Activated T-helper 1 cell treated with Interleukin-2 at 50 U/mL for 16 hours (primary cell): ENCODE results near the gene PTPRG.

Experiments
- DNase-seq: peaks from one replicate; pipeline ENCODE4 v3.0.0-alpha.2; 2020; ENCODE audit warnings: low read depth

The PTPRG gene

DNA sequence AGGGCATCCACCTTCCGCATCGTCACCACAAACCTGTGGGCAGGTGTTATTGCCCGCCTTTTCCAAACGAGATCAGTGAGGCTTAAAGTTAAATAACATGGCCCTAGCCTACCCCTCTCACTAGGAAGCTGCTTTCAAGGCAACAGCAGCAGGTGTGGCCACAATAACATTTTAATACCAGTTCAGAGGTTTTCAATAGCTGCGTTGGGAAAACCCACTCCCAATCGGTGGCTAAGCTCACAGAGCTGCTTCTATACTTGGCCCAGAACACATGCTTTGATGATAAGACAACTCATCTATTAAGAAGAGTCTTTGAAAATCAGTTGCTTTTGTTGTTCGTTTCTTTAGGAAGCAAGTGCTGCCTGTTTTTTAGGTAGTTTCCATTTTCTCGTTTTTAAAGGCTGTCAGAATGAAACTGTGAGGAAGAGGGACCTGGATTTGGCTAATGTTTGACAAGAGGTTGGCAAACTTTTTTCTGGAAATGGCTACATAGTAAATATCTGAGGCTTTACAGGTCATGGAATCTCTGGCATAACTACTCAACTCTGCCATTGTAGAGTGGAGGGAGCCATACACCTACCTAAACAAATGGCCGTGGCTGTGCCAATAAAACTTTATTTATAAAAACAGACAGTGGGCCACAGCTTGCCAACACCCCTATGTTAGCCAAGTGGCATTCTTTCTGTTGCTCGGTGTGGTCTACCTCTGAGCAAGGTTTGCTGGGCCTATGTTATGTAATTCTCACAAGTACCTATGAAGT lies 632.4 kb downstream of the PTPRG start:
- no peak for DNase-seq

DNA sequence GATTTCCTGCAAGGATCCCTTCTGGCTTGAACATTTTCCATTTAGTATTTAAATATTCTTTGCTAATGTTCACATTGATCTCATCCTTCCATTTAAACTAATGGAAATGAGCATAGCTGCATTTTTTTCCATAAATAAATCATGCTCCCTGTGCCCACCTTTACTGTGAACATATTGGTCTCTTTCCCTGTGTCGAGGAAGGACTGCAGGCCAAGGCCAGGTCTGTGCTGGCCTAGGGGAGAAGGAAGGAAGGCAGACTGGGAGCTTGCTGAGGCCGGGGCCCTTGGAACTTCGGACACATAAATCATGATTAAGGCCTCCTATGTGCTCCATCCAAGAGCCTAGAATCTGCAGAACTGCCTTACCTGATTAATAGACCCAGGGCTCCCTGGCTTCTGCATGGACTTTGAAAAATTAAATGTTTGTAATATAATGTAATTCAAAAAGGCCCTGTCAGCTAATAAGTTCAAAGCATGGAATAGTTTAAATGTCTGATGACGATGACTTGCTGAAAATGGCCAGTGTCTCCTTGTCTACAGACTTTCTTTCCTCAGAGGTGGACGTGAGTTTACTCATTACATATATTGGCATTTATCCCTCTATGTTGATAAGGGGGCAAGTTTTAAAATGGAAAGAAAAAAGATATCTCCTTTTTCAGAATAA lies 636.1 kb downstream of the PTPRG start:
- no peak for DNase-seq

DNA sequence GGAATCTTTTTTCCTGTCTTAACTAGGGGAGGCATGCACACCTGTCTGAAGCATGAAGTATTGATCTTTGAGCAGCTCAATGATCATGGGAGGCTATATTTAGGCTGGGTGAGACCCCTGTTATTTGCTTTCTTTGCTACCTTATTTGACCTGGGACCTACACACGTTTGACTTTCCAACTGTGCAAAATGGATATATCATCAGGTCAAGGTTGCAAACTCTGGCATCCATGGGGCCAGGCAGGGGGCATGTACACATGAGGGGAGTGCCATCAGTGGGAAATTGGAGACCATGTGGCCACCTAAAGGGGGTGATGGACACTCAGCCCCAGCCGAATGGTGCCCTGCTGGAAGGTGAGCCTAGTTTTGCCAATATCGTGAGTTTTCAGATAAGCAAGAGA lies 637.8 kb downstream of the PTPRG start:
- no peak for DNase-seq

DNA sequence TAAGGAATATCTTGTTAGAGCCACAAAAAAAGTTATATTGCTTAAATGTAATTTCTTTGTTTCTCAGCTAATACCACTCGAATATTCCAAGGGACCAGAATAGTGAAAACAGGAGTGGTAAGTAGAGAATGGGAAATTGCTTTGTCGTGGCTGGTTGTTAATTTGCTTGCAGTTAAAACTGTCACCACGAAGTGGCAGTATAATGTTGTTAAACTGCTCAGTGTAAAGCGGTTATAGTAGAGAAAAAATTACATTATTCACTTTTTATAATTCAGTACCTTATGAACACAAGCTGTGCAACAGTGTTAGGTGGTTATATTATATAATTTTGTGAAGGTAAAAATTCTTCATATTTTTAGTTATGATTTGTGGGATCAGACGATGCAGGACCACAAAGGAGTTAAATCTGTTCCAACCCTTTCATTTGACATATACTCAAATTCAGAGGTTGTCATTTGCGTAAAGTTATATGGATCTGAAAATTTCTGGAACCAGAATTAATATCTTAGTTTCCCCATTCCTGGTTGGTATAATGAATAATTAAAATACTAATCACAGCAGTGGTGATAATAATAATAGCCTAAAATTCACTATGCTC lies 640.2 kb downstream of the PTPRG start:
- DNase-seq, result no peak

DNA sequence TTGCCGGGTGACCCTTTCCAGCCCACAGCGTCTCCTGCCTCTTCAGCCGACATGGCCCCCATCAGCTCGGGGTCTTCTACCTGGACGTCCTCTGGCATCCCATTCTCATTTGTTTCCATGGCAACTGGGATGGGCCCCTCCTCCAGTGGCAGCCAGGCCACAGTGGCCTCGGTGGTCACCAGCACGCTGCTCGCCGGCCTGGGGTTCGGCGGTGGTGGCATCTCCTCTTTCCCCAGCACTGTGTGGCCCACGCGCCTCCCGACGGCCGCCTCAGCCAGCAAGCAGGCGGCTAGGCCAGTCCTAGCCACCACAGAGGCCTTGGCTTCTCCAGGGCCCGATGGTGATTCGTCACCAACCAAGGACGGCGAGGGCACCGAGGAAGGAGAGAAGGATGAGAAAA lies 641.8 kb downstream of the PTPRG start:
- no peak for DNase-seq

DNA sequence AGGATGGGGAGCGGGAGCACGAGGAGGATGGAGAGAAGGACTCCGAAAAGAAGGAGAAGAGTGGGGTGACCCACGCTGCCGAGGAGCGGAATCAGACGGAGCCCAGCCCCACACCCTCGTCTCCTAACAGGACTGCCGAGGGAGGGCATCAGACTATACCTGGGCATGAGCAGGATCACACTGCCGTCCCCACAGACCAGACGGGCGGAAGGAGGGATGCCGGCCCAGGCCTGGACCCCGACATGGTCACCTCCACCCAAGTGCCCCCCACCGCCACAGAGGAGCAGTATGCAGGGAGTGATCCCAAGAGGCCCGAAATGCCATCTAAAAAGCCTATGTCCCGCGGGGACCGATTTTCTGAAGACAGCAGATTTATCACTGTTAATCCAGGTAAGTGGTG lies 642.2 kb downstream of the PTPRG start:
- DNase-seq, result no peak

DNA sequence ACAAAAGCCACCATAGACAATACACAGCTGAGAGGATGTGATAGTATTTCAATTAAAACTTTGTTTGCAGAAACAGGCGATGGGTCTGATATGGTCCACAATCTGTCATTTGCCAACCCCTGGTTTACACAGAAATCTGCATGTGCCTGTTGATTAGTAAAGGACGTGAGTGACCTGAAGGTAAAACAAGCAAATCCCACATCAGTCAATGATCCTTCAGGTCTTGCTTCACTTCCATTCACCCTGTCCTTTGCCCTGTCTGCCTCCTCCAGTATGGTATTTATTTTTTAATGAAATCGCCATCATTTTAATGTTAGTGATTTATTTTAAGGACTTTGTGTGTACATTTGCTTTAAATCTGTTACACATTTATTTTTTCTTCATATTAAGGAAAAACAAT lies 645.8 kb downstream of the PTPRG start:
- no peak for DNase-seq

DNA sequence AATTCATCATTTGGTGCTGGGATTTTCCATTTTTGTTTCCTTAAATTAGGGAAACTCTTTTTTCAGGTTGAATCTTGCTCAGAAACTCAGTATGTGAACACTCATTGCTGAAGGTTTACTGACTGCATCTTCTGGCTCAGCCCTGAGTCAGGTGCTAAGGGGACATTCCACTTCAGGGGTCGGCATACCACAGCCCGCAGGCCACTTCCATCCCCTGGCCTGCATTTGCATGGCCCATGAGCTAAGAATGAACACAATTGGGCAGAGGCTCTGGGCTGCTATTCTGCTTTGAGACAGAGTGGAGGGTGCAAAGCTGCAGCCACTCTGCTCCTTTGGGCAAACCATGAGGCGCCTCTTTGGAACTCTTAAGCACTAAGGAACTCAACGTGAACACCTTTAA lies 647.0 kb downstream of the PTPRG start:
- DNase-seq, result no peak

DNA sequence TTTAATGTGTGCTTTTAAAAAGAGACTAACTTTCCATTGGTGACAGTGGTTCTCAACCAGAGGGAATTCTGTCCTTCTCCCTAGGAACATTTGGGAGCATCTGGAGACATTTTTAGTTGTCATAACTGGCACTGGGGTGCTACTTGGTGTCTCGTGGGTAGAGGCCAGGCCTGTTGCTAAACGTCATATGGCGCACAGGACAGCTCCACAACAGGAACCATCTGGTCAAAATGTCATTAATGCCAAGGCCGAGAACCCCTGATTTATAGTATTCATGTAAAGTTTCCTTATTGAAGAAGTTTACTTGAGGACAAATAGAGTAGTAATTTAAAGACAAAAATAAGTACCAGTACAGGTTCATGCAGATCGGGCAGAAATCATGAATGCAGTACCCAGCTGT lies 647.7 kb downstream of the PTPRG start:
- no peak for DNase-seq

DNA sequence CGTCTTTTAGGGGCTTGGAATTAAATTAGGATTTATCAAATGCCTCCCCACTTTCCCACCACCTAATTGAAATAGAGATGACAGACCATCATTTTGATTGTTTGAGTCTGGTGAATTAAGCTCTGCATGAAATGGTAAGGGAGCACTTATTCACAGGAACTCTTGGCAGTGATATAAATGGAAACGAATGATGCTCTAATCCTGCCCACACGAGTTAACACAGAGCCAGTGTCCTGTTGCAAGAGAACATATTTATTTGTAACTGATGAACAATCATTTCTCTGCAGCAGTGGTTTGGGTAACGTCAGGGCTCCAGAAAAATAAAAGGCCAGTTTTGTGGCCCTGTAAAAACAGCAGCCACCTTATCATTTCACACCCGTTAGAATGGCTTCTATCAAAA lies 648.6 kb downstream of the PTPRG start:
- DNase-seq, result no peak

DNA sequence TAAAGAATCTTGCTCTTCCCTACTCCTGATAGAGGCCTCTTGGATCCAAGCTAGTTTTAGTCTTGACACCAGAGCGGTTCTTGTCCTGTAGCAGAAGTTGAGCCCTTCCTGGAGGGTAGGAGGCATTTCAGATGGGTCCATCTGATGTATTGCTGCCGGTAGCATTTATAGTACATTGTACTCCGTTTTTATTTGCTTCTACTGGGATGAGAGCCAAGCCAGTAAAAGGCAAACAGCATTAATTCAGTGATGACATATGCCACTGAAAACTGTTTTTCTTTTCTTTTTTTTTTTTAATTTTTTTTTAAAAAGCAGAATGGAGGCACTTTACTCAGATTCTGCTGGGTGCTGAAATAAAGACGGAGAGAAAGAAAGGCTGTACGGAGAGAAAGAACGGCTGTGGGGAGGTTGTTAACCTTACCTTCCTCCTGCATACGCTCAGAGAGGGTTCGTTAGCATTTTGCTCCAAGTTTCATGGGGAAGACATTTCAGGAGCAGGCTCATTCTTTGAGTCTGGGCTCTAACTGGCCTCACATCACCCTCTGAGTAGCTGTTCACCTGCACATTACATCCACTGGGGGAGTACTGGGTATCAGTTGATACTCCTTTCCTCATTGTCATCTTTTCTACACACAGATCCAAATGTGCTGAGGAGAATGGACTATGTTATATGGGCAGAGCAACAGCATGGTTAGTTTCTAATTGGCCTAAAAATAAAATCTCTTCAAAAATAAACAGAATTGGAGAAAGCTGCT lies 650.5 kb downstream of the PTPRG start:
- DNase-seq, result no peak

DNA sequence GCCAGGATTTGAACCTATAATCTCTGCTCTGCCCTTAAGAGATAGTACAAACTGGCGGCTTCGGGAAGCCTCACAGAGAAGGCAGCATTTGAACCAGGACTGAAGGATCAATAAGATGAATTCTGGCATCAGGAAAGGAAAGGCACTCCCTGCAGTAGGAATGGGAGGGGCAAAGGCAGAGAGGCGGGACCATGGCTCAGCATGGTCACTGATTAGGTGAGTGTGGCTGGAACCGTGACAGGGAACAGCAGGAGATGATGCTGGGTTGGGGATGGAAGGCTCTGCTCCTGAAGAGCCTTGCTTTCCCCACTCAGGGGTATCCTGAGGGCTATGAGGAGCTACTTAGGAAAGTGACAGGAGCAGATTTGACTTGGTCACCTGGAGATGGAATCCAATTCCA lies 653.5 kb downstream of the PTPRG start:
- DNase-seq, result no peak

DNA sequence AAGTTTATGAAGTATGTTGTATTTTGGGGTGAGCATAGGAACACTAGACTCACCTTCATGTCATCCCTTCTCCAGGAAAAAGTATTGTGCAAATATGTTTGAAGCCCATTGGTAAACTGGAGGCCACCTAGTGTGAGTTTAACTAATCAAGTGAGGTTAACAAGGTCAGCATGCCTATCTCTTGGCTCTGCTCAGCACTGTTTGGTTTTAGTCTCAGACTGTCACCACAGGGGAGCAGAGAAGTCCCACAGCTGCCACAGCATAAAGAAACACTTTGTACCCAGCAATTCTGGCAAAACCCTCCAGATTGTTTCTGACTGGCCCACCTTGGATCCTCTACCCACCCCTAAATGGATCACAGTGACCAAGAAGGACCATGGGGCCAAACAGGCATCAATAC lies 659.2 kb downstream of the PTPRG start:
- no peak for DNase-seq

DNA sequence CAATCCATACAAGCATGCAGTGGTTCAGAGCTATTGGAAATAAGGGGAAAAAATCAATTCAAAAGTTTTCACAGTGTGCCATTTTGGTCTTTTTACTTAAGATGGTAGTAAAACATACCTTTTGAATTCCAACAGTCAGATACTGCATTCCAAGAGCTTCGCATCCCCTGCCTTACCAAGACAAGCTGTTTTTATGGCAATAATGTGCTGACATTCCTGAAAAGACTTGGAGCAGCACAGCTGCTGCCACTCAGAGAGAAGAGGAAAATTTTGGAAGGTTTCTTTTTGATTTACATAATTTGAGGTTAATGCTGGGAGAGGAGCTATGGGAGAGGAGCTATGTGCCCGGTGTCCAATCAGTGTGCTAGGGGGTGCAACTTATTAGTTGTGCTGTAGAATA lies 663.7 kb downstream of the PTPRG start:
- no peak for DNase-seq

DNA sequence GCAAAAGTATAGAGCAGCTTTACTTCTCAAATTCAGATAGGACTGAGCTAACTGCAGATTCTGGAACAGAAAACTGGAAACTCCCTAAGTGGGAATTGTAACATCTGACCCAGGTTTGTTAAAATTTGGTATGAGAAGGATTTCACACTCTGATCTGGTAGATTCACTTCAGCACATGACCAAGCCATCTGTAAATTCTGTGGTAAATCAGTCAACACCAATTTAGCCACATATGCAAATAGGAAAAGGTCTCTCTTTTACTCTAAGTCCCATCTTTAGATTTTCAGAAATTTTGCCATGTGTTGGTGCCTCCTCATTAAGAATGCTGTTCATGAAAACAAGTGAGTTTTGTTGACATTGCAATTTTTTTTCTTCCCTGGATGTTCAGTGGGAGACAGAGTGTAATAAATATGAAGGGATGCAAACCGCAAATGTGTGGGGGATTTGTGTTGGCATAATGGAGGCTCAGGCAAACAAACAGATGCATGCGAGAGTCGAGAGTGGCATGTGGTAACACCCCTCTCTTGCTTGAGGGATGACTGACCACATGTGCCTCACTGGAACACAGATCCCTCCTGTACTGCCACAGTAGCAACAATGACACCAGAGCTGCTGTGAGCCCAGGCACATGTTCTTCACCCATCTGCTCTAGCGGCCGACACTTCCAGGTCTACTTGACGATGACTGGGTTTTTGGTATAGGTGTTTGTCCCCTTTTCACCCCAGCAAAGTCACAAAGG lies 665.4 kb downstream of the PTPRG start:
- no peak for DNase-seq

DNA sequence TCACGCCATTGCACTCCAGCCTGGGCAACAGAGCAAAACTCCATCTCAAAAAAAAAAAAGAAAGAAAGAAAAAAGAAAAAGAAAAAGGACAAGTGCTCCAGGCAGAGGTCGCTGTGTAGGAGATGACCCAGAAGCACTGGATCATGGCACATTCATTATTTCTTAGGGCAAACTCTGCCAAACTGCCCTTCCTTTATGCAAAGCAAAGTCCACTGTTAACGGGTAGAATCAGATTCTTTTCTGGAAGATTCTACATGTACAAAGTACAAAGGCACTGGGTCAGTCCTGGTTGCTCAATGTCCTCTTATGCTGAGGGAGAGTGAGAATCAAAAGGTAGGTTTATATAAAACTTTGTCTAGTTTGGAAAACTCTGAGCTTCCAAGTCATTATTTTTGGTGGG lies 667.1 kb downstream of the PTPRG start:
- DNase-seq, result no peak

DNA sequence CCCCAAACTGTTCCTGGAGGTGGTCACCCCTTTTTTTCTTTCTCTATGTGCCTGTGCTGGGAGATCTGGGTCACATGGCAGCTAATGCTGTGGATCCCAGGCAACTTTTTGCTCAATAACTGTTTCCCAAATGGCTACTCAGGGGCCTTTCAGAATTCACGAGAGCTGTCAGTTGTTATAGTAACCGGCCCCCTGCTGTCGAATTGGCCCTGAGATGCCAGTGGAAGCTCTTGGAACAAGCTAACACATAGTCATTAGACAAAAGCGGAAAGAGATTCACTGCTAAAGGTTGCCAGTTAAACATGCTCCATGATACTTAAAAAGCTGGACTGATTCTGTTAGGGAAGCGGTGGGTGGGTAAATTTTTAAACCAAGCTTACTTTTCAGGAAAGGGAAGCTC lies 667.8 kb downstream of the PTPRG start:
- DNase-seq, result no peak

DNA sequence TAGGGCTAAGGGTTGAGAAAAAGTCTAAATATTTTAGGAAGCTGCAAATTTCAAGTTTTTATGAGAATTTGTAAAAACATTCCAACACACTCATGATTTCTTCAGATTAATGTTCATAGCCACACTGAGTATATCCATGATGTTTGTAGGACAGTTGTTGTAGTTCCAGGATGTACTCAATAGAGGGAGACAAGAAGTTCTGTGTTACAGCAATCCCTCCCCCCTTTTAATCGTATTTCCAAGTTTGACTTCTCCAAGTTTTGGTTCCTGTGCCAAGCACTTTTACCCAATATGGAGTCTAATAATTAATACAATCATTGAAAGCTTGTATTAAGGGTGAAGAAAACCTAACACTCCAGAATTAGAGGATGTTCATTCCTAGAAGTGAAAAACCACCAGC lies 668.5 kb downstream of the PTPRG start:
- no peak for DNase-seq

DNA sequence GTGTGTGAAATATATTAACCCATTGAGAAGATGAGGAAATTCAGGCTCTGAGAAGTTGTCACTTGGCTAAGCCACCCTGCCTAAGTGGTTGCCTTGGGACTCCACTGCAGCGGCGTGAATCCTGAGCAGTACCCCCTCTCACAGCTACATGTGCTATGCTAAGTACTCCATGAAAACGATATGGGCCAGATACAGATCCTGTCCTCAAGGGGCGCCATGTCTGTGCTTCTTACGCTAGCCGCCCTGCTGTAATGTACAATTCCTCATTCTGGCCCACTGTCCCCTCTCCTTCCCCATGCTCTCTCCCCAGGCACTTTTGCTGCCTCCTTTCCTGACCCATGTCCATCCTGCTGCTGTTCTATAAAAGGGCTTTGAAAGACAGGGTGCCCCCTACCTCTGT lies 671.7 kb downstream of the PTPRG start:
- no peak for DNase-seq

DNA sequence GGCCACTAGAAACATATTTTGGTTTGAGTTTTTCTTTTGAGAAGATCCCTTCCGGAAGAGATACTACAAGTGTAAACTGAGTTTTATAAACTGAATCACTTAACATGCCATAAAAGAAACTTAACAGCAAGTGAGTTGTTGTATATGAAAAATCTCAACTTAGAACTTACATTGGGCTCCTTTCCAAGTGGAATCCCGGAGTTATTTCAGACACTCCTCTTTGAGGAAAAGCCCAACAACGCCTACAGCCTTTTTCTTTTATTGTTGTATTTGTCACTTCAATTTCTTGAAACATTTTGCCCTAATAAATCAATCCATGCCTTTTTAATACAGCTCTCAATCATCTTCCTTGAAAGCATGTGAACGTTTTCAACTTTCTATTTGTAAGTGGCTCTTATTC lies 674.6 kb downstream of the PTPRG start:
- no peak for DNase-seq

DNA sequence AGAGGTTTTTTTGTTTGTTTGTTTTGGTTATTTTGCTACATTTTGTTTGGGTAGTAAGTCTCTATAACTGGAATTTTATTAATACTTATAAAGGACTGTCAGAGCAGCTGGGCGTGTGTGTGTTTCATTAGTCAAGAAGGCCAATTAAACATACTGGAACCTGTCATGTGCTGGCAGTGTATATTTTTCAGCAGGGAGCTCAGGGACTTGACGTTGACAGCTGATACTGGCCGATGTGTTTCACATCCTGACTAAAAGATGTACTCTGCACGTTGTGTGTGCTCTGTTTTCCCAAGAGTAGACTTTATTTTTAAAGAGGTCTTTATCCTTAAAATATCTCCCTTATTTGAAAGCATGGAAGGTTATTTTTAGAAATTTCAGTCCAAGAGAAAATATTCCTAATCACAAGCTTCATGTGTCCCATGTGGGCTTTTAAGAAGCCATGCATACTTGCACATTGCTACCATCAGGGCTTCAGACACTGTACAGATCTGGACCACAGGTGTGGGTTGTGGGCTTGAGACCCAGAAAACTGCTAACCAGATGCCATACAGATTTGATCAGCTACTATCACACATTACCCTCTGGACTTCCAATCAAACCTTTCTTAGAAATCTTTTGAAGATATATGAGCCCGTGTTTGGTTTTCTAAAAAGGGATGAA lies 676.0 kb downstream of the PTPRG start:
- no peak for DNase-seq

DNA sequence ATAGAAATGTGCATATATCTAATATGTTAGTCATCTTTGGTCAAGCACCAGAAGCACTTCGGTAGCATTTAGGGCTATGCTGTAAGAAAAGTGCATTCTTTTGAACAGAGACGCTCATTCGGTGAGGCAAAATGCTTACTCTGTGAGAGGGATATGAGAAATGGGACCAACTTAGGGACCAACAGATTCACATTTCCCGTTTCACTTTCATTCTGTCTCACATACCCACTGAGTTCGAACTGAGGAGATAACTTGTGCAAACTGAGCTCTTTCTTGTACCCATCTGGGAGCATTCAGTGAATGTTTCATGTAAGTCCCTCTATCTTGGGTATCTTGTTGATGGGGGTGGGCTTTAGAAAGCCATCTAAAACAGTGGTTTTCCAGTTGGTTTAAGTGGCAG lies 676.6 kb downstream of the PTPRG start:
- no peak for DNase-seq
